ENCODE measurements around the gene TXNRD3.

- TF ChIP-seq EZH2 (IDR thresholded peaks at IDR 0.05; ENCODE audit: insufficient read depth, poor library complexity, severe bottlenecking) (no peak), EZH2phosphoT487 (IDR thresholded peaks at IDR 0.05; ENCODE audit: insufficient read depth, low read depth) (no peak)
These were observed 77.7 kb downstream of the TXNRD3 start for GRCh38 chr3:126577261-126577660.
